Measurements from ENCODE around the gene CDC42BPA. TPM values are rescaled to one million over a fixed set of nuclear protein-coding genes. Genes with fewer than 3 reads are reported as not detected.

CDC42BPA gene
- total RNA-seq, 1 experiment from 2014 or later = 25.2 TPM

- TF ChIP-seq GABPB1 (CRISPR knock-in tag; IDR thresholded peaks at IDR 0.05) = peak; percentile 21; the same call in 1 of the 2 replicates
- TF ChIP-seq MYBL2 (CRISPR knock-in tag; IDR thresholded peaks at IDR 0.05) = no peak
- TF ChIP-seq ERG (CRISPR knock-in tag; IDR thresholded peaks at IDR 0.05) = no peak
- no peak overlapping the region for H3K4me3 Mint-ChIP-seq
- peaks cover 7% of the 10 kb centered on the region for H3K27me3 Mint-ChIP-seq (ENCODE audit: low read depth)
- peaks cover 10% of the 10 kb centered on the region for H3K36me3 Mint-ChIP-seq
- CTCF ChIA-PET = no interaction called here
- ATAC-seq (no peak), DNase-seq (ENCODE audit: low spot score) (no peak)
- peaks cover 10% of the 10 kb centered on the region for H3K9me3 Mint-ChIP-seq
- H3K4me1 Mint-ChIP-seq = peaks cover 24% of the 10 kb centered on the region
- no peak overlapping the region for H3K27ac Mint-ChIP-seq
- POLR2A ChIA-PET = no interaction called here
These were observed 10.2 kb upstream of the CDC42BPA start for GRCh38 chr1:227328405-227329019.

GRCh38 chr1:227325156-227325555 lies 6.9 kb upstream of the CDC42BPA start:
- Mint-ChIP-seq H3K4me3 (no peak overlapping the region), H3K27me3 (ENCODE audit: low read depth) (peaks cover 3% of the 10 kb centered on the region), H3K27ac (no peak overlapping the region), H3K36me3 (no peaks in the 10 kb centered on the region), H3K4me1 (peaks cover 23% of the 10 kb centered on the region), H3K9me3 (no peaks in the 10 kb centered on the region)
- DNase-seq (ENCODE audit: low spot score) (no peak), ATAC-seq (no peak)
- POLR2A ChIA-PET = no interaction called here
- CTCF ChIA-PET = no interaction called here
- no peak for TF ChIP-seq ERG (CRISPR knock-in tag; IDR thresholded peaks at IDR 0.05)
- no peak for TF ChIP-seq NR1H2 (CRISPR knock-in tag; IDR thresholded peaks at IDR 0.05)
- no peak for TF ChIP-seq HMGXB4 (CRISPR knock-in tag; IDR thresholded peaks at IDR 0.05)
- no peak for TF ChIP-seq MXD4 (CRISPR knock-in tag; IDR thresholded peaks at IDR 0.05; ENCODE audit: borderline replicate concordance)
- TF ChIP-seq FOXJ3 (CRISPR knock-in tag; IDR thresholded peaks at IDR 0.05; ENCODE audit: borderline replicate concordance) = no peak
- no peak for TF ChIP-seq ESRRA (CRISPR knock-in tag; IDR thresholded peaks at IDR 0.05; ENCODE audit: borderline replicate concordance)
- no peak for TF ChIP-seq EMX1 (CRISPR knock-in tag; IDR thresholded peaks at IDR 0.05)
- no peak for TF ChIP-seq ZNF232 (CRISPR knock-in tag; IDR thresholded peaks at IDR 0.05)
- no peak for TF ChIP-seq TEAD1 (CRISPR knock-in tag; IDR thresholded peaks at IDR 0.05)

GRCh38 chr1:227323967-227324268 lies 5.6 kb upstream of the CDC42BPA start:
- ChIA-PET POLR2A (interaction anchor here (0.6 kb wide), 1 partner anchor 1997 kb away, joined by 4 read pairs; no protein-coding TSS in a partner anchor), CTCF (interaction anchor here (0.6 kb wide), 1 partner anchor 259 kb away, joined by 3 read pairs; no protein-coding TSS in a partner anchor)
- peaks cover 25% of the 10 kb centered on the region for H3K4me1 Mint-ChIP-seq
- no peak overlapping the region for H3K4me3 Mint-ChIP-seq
- no peak for DNase-seq (ENCODE audit: low spot score)
- H3K9me3 Mint-ChIP-seq = no peaks in the 10 kb centered on the region
- H3K27ac Mint-ChIP-seq = no peak overlapping the region
- no peaks in the 10 kb centered on the region for H3K36me3 Mint-ChIP-seq
- peak; percentile 30; the same call in 1 of the 2 replicates for TF ChIP-seq USF2 (CRISPR knock-in tag; IDR thresholded peaks at IDR 0.05)
- TF ChIP-seq ARID4B (CRISPR knock-in tag; IDR thresholded peaks at IDR 0.05; ENCODE audit: borderline replicate concordance) = no peak
- H3K27me3 Mint-ChIP-seq (ENCODE audit: low read depth) = peaks cover 3% of the 10 kb centered on the region
- ATAC-seq = no peak
